Activated T-cell treated with anti-CD3 and anti-CD28 coated beads, Interleukin-2, amount 50 U/mL, for 48 hours (primary cell): ENCODE results near the gene FZD10.
A peak's percentile ranks its signal among the peaks of the same experiment; 100 is the strongest.

Source experiments
- DNase-seq, 2 experiments: peaks; one replicate each; pipeline ENCODE4 v3.0.0-alpha.2; 2020

Gene FZD10

GRCh38 chr12:130155416-130156073 lies 6.7 kb upstream of the FZD10 start:
- DNase-seq, result no peak

GRCh38 chr12:130156652-130157275 lies 5.5 kb upstream of the FZD10 start:
- no peak for DNase-seq

GRCh38 chr12:130157998-130158753 lies 4.1 kb upstream of the FZD10 start:
- DNase-seq, result no peak

GRCh38 chr12:130158754-130159059 lies 3.6 kb upstream of the FZD10 start:
- no peak for DNase-seq

GRCh38 chr12:130160306-130160705 lies 2.0 kb upstream of the FZD10 start:
- DNase-seq, result no peak

GRCh38 chr12:130160711-130161231 lies 1.5 kb upstream of the FZD10 start:
- DNase-seq, result no peak

- peak; percentile 19 to 21 for DNase-seq
Measured at GRCh38 chr12:130161261-130162243, 712 bp upstream of the FZD10 start.

GRCh38 chr12:130162745-130163460 lies 639 bp downstream of the FZD10 start:
- DNase-seq, result peak in 1 of 2 experiments; percentile 20

GRCh38 chr12:130163461-130164215 lies 1.4 kb downstream of the FZD10 start:
- DNase-seq, result no peak

- no peak for DNase-seq
Measured at GRCh38 chr12:130164216-130164542, 1.9 kb downstream of the FZD10 start.

- no peak for DNase-seq
Measured at GRCh38 chr12:130164936-130165335, 2.7 kb downstream of the FZD10 start.

GRCh38 chr12:130166306-130166705 lies 4.0 kb downstream of the FZD10 start:
- DNase-seq, result no peak

GRCh38 chr12:130167537-130167936 lies 5.3 kb downstream of the FZD10 start:
- no peak for DNase-seq

GRCh38 chr12:130169256-130169655 lies 7.0 kb downstream of the FZD10 start:
- DNase-seq, result no peak

GRCh38 chr12:130169924-130170323 lies 7.7 kb downstream of the FZD10 start:
- no peak for DNase-seq

GRCh38 chr12:130170611-130171010 lies 8.3 kb downstream of the FZD10 start:
- DNase-seq, result no peak

- DNase-seq, result no peak
Measured at GRCh38 chr12:130177635-130178242, 15.5 kb downstream of the FZD10 start.

GRCh38 chr12:130178282-130178681 lies 16.0 kb downstream of the FZD10 start:
- DNase-seq, result no peak

- no peak for DNase-seq
Measured at GRCh38 chr12:130179191-130179590, 16.9 kb downstream of the FZD10 start.

GRCh38 chr12:130179621-130180020 lies 17.4 kb downstream of the FZD10 start:
- no peak for DNase-seq

GRCh38 chr12:130181211-130181610 lies 18.9 kb downstream of the FZD10 start:
- DNase-seq, result no peak
